Spleen (tissue), 11 donors: ENCODE data around the gene MARCHF7. TPM values are rescaled to one million over a fixed set of nuclear protein-coding genes. Genes with fewer than 3 reads are reported as not detected.
"Not testable (repeated sequence)": the region's sequence is repeated elsewhere in the genome, so short reads cannot be mapped to it uniquely, and the experiment has no call there.

Experiments
- DNase-seq: peaks from one replicate; pipeline ENCODE4 v3.0.0-alpha.2; 2020
- H3K27ac ChIP-seq, 8 donors: fragments of 200-600 bp; sonication (generic) in 7 of 8; 1 replicate in 4 of 8; 2 replicates in 4 of 8; pipeline versions ENCODE4 v1.5.0 to v1.8.0; 2016 to 2021; ENCODE audit warnings: inconsistent platforms in 4 of 8, mild to moderate bottlenecking in 4 of 8, moderate library complexity in 1 of 8
- H3K27me3 ChIP-seq, 7 donors: fragments of 200-600 bp; sonication (generic) in 6 of 7; replicated peaks in 1 of 7; 1 replicate in 4 of 7; 2 replicates in 3 of 7; pipeline versions ENCODE4 v1.5.0 to v1.8.0; 2016 to 2021; ENCODE audit warnings: inconsistent platforms in 3 of 7, mild to moderate bottlenecking in 1 of 7
- H3K36me3 ChIP-seq, 6 donors: fragments of 200-600 bp; sonication (generic) in 5 of 6; 1 replicate in 4 of 6; 2 replicates in 2 of 6; pipeline versions ENCODE4 v1.5.0 to v1.8.0; 2016 to 2021; ENCODE audit warnings: inconsistent platforms in 2 of 6
- H3K4me1 ChIP-seq, 6 donors: fragments of 200-600 bp; sonication (generic) in 5 of 6; 1 replicate in 3 of 6; 2 replicates in 3 of 6; pipeline versions ENCODE4 v1.5.0 to v1.8.0; 2016 to 2021; ENCODE audit warnings: inconsistent platforms in 3 of 6
- H3K4me3 ChIP-seq, 8 donors: fragments of 200-600 bp; sonication (generic) in 7 of 8; 1 replicate in 4 of 8; 2 replicates in 4 of 8; pipeline versions ENCODE4 v1.5.0 to v1.8.0; 2016 to 2021; ENCODE audit warnings: inconsistent platforms in 4 of 8, mild to moderate bottlenecking in 4 of 8, moderate library complexity in 2 of 8
- H3K9me3 ChIP-seq, 8 donors: fragments of 200-600 bp; sonication (generic) in 7 of 8; 1 replicate in 4 of 8; 2 replicates in 4 of 8; pipeline versions ENCODE4 v1.5.0 to v1.8.0; 2016 to 2021; ENCODE audit warnings: inconsistent platforms in 4 of 8
- POLR2A ChIP-seq, 3 donors: fragments of 450-650 bp; IDR thresholded peaks; one replicate each; pipeline ENCODE4 v1.5.1; 2017; ENCODE audit warnings: antibody characterized with exemption in 3 of 3, mild to moderate bottlenecking in 1 of 3
- POLR2AphosphoS5 ChIP-seq, 3 donors: sonication (generic); formaldehyde crosslinking; IDR thresholded peaks; one replicate each; pipeline ENCODE4 v1.5.1; 2017; ENCODE audit warnings: antibody characterized with exemption in 3 of 3
- WGBS, 5 donors: extraction: QIAGEN DNeasy Blood & Tissue Kit in 3 of 5; methylation state at CpG; one replicate each; pipeline versions ENCODE4 v1.1.5 to v1.1.7; 2013 to 2018; 5-methylcytosine and 5-hydroxymethylcytosine counted together
- intact Hi-C: fragments of 100-400 bp; cut with DNase I; formaldehyde crosslinking; loops from one replicate; pipeline ENCODE4 v1.15.0; 2023; ENCODE audit warnings: low total_unique reads
- polyA plus RNA-seq, 3 donors: library from polyadenylated mRNA; stranded (reverse); fragments of 200-250 nt; gene quantifications; one replicate each; pipeline ENCODE4 v1.2.1, GENCODE V29; 2013
- total RNA-seq, 7 donors: library from RNA; depleted of rRNA in 3 of 7; stranded (reverse); fragments of >200 nt in 3 of 7; fragmentation: NEBNext Ultra II Directional in 4 of 7; extraction: Animal tissue kit (Norgen Biotek cat#: 25700) in 4 of 7; gene quantifications; one replicate each; pipeline versions ENCODE4 v1.1.0 to v1.2.1, GENCODE V29; 2016 to 2021
- TF ChIP-seq, protein P1 (sequence below), 11 experiments: fragments of 200-600 bp in 7 of 11; fragments of 450-650 bp in 4 of 11; sonication (generic) in 4 of 11; IDR thresholded peaks in 8 of 11; conservative IDR thresholded peaks in 3 of 11; 1 replicate in 7 of 11; 2 replicates in 4 of 11; pipeline versions ENCODE4 v1.4.0 to v1.8.0; 2016 to 2021; ENCODE audit warnings: antibody characterized with exemption in 11 of 11, inconsistent platforms in 4 of 11, mild to moderate bottlenecking in 1 of 11
- donor health status: healthy with polysubstance abuse.
- donor health status: DM: no; HTN: no; CAD: no; lungs with moderate emphysema.
- donor health status: DM: no; HTN: no; CAD: no.
- donor health status: Bipolar disorder and iron deficiency.
- donor health status: healthy.
- donor health status: DM: no; HTN: no; CAD: no.
- donor health status: DM: yes; HTN: yes; CAD: no.

Gene MARCHF7
- total and polyA plus RNA-seq, 10 donors, result 27.7 to 146 (median 98.5) TPM

DNA sequence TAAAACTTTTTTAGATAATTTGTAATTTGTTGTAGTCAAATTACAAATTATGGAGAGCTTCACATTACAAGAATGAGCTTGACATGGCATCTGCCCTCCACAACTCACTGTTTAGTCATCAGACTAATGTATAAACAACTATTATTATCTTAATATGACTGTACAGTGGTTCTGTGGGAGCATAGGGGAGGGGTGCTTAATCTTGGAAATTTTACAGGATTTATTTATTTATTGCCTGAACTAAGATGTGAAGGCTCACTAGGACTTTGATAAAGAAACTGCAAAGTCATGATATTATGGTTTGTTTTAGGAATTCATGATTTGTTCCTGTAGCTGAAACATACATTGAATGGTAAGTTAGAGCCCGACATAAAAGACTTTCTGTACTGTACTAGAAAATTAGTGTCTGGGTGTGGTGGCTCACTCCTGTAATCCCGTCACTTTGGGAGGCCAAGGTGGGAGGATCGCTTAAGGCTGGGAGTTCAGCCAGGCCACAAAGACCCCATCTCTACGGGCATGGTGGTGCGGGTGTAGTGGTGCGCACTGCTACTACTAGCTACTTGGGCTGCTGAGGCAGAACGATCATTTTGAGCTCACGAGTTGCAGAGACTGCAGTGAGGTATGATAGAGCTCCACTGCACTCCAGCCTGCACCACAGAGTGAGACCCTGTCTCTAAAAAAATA, 2.1 kb downstream of the MARCHF7 start:
- TF ChIP-seq, protein P1, sequence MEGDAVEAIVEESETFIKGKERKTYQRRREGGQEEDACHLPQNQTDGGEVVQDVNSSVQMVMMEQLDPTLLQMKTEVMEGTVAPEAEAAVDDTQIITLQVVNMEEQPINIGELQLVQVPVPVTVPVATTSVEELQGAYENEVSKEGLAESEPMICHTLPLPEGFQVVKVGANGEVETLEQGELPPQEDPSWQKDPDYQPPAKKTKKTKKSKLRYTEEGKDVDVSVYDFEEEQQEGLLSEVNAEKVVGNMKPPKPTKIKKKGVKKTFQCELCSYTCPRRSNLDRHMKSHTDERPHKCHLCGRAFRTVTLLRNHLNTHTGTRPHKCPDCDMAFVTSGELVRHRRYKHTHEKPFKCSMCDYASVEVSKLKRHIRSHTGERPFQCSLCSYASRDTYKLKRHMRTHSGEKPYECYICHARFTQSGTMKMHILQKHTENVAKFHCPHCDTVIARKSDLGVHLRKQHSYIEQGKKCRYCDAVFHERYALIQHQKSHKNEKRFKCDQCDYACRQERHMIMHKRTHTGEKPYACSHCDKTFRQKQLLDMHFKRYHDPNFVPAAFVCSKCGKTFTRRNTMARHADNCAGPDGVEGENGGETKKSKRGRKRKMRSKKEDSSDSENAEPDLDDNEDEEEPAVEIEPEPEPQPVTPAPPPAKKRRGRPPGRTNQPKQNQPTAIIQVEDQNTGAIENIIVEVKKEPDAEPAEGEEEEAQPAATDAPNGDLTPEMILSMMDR (IDR thresholded peaks at IDR 0.05 in 8 of 11, conservative IDR thresholded peaks at IDR 0.05 in 3 of 11), result no peak
- TF ChIP-seq POLR2AphosphoS5 (IDR thresholded peaks at IDR 0.05) (no peak), POLR2A (IDR thresholded peaks at IDR 0.05) (no peak)
- DNase-seq, result no peak
- 74 to 77% (median 76%) methylated on average over 8 of the region's 8 CpGs for WGBS, 5 donors
- Histone ChIP-seq H3K27me3 (no peaks in the 10 kb centered on the region), H3K9me3 (no peaks in the 10 kb centered on the region), H3K4me3 (peak overlapping the region in 5 of 8 donors; percentile 71 to 91 (median 84)), H3K36me3 (peaks cover 0 to 53% (median 21%) of the 10 kb centered on the region in 6 donors), H3K27ac (peak overlapping the region in 1 of 8 donors; percentile 100), H3K4me1 (peaks cover 26 to 83% (median 70%) of the 10 kb centered on the region in 6 donors)
- intact Hi-C loops, result no loop called here

- H3K4me1 ChIP-seq, result peaks cover 26 to 89% (median 76%) of the 10 kb centered on the region in 6 donors
- H3K27ac ChIP-seq, result no peak overlapping the region
- no peak for DNase-seq
- H3K4me3 ChIP-seq, result peak overlapping the region in 1 of 8 donors; percentile 78
- TF ChIP-seq, protein P1 (IDR thresholded peaks at IDR 0.05 in 8 of 11, conservative IDR thresholded peaks at IDR 0.05 in 3 of 11), result no peak
- no peak for TF ChIP-seq POLR2A (IDR thresholded peaks at IDR 0.05)
- no peak for TF ChIP-seq POLR2AphosphoS5 (IDR thresholded peaks at IDR 0.05)
- no peaks in the 10 kb centered on the region for H3K27me3 ChIP-seq
- WGBS, 5 donors, result 93 to 95% (median 94%) methylated on average over 4 of the region's 4 CpGs
- peaks cover 0 to 63% (median 30%) of the 10 kb centered on the region in 6 donors for H3K36me3 ChIP-seq
- no peaks in the 10 kb centered on the region for H3K9me3 ChIP-seq
- intact Hi-C loops, result no loop called here
Observed at GRCh38 chr2:159715451-159715850, 3.1 kb downstream of the MARCHF7 start.

- peaks cover 26 to 89% (median 78%) of the 10 kb centered on the region in 6 donors for H3K4me1 ChIP-seq
- intact Hi-C loops, H3K9me3 ChIP-seq, DNase-seq, H3K4me3 ChIP-seq, H3K27ac ChIP-seq, H3K27me3 ChIP-seq: not testable (repeated sequence)
- H3K36me3 ChIP-seq, result peaks cover 0 to 73% (median 30%) of the 10 kb centered on the region in 6 donors
- WGBS, 5 donors, result 93 to 98% (median 94%) methylated on average over 4 of the region's 4 CpGs
Observed at GRCh38 chr2:159716409-159716808, 4.1 kb downstream of the MARCHF7 start.

DNA sequence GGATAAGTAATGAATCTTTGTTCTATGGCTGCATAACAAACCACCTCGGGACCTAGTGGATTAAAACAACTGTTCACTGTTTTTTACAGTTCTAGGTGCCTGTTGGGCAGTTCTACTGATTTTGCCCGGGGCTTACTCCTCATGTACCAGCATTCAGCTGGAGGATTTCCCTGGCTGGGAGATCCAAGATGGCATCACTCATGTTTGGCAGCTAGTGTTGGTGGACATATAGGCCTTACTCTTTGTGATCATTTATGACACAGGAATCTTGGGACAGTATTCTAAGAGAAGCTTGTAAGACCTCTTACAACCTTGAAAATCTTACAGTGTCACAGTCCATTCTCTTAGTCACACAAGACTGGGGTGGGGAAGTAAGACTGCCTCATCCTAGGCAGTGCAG, 4.6 kb downstream of the MARCHF7 start:
- Histone ChIP-seq H3K27me3 (no peaks in the 10 kb centered on the region), H3K9me3 (no peaks in the 10 kb centered on the region), H3K4me3 (no peak overlapping the region), H3K4me1 (peaks cover 26 to 89% (median 79%) of the 10 kb centered on the region in 6 donors), H3K27ac (peak overlapping the region in 1 of 8 donors; percentile 13), H3K36me3 (peaks cover 0 to 77% (median 30%) of the 10 kb centered on the region in 6 donors)
- WGBS, 5 donors, result 93 to 98% (median 95%) methylated on average over 2 of the region's 2 CpGs
- DNase-seq, result no peak
- TF ChIP-seq, protein P1 (IDR thresholded peaks at IDR 0.05 in 8 of 11, conservative IDR thresholded peaks at IDR 0.05 in 3 of 11), result no peak
- TF ChIP-seq POLR2A (IDR thresholded peaks at IDR 0.05) (no peak), POLR2AphosphoS5 (IDR thresholded peaks at IDR 0.05) (no peak)
- intact Hi-C loops, result no loop called here
